HFF-Myc (cell line): ENCODE results near the gene INVS.

Experiments
- DNase-seq: peaks from one replicate; pipeline ENCODE4 v3.0.0-alpha.2; 2011; ENCODE audit warnings: low read depth; ENCODE audit errors: extremely low read depth
- H3K4me3 ChIP-seq: replicated peaks from 2 replicates; pipeline ENCODE4 v1.5.1; 2011; ENCODE audit warnings: low read depth, mild to moderate bottlenecking, control low read depth, low read length
- TF ChIP-seq, protein P1 (sequence below): IDR thresholded peaks from 2 replicates; pipeline ENCODE4 v1.5.1; 2012; ENCODE audit warnings: mild to moderate bottlenecking, low read depth, low read length, control low read depth; ENCODE audit errors: missing control alignments

The INVS gene

DNA sequence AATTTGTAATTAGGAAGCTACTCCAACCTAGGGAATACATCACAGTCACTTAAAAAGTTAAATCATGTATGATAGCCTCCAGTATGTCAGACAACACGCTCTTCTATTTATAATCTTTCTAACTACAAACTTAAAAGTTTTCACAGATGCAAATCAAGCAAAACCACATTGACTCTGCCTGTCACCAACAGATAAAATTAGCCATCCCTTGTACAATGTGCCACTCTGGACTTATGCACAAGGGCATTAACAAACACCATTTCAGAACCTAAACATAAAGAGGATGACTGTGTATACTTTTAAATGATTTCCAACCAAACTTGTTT is 15.0 kb upstream of the INVS start:
- TF ChIP-seq, protein P1, sequence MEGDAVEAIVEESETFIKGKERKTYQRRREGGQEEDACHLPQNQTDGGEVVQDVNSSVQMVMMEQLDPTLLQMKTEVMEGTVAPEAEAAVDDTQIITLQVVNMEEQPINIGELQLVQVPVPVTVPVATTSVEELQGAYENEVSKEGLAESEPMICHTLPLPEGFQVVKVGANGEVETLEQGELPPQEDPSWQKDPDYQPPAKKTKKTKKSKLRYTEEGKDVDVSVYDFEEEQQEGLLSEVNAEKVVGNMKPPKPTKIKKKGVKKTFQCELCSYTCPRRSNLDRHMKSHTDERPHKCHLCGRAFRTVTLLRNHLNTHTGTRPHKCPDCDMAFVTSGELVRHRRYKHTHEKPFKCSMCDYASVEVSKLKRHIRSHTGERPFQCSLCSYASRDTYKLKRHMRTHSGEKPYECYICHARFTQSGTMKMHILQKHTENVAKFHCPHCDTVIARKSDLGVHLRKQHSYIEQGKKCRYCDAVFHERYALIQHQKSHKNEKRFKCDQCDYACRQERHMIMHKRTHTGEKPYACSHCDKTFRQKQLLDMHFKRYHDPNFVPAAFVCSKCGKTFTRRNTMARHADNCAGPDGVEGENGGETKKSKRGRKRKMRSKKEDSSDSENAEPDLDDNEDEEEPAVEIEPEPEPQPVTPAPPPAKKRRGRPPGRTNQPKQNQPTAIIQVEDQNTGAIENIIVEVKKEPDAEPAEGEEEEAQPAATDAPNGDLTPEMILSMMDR = no peak
- H3K4me3 ChIP-seq = no peak overlapping the region
- no peak for DNase-seq

DNA sequence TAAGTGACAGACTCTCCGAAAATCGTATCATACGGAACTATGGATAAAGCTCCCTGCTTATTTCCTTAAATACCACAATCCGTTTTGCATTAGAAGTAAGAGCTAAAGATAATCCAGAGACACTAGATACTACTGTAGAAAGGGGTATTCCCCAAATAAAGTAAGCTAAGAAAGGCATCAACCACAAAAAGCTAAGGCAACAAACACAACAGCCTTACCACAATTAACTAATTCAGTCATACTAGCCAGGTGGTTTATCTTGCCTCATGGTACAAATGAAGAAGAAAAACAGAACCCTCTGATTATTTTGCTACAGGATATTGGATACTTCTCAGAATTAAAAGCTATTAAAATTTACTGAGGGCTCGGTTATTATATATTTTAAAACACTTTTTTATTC is 14.3 kb upstream of the INVS start:
- H3K4me3 ChIP-seq = no peak overlapping the region
- TF ChIP-seq, protein P1 = no peak
- no peak for DNase-seq

DNA sequence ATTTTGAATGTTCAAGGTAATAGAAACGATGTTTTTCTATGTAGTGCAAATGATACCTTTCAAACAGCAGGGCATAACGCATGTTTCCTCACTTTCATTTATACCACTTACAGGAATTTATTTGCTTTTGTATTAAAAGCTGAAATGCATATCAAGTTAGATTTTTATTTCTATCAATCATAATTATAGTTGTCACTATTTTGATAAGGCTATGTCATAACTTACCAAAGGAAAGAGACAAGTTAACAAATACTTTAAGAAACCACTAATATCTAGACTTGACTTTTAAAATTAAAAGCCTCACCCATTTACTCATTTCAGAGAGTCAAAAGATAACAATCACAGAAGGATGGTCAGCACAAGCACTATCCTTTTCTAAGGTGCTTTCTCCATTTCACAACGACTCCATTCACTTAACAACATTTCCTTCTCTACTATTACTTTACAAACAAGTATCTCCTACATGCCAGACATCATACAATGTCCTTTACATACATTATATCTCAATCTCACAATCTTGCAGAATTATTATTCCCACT is 12.9 kb upstream of the INVS start:
- DNase-seq = no peak
- TF ChIP-seq, protein P1 = no peak
- no peak overlapping the region for H3K4me3 ChIP-seq

DNA sequence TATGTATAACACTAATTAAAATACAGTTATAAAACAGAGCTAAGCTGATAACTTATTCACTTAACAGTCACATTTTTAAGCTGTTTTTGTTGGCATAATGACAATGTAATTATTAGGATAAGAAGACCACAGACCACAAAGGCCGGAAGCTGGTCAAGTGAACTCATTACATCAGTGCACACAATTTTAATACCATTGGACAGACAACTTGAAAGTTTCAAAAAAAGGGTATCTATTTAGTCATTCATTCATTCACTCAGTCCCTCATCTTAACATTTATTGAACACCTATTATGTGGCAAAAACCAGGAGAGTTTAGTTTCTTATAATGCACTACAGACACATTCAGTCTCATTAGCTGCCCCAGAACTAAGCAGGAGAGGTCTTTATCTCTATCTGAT is 11.8 kb upstream of the INVS start:
- no peak for DNase-seq
- H3K4me3 ChIP-seq = no peak overlapping the region
- TF ChIP-seq, protein P1 = no peak

DNA sequence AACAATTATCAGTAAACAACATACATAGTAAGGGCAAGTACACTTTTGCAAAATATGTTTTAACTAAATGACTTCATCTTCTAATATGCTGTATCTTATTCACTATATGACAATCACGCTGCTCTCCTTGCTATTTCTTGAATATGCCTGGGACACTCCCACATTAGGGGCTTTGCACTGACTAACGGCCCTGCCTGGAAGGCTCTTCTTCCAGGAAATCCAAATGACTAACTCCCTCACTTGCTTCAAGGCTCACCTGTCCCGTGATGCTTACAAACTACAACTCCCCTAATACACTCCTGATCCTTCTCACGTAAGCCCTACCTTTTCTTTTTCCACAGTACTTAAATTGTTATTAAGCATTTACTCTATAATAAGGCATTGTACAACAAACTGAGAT is 10.8 kb upstream of the INVS start:
- no peak overlapping the region for H3K4me3 ChIP-seq
- no peak for DNase-seq
- TF ChIP-seq, protein P1 = no peak

DNA sequence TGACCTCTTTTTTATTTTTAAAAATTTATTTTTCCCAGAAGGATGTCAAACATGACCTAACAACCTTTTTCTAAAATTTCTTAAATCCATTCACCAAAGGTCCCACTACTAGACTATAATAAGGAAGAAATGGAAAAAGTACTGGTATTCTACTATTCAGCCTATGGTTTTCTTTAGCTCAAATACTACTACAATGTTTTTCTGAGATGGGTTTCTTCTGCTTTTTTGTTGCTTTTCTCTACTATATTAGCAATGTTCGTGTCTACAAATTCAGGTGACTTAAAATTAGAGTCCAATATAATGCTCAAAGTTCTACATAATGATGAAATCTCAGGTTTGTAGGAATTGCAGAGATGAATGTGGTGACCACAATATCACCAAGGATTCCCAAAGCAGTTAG is 8.2 kb upstream of the INVS start:
- H3K4me3 ChIP-seq = no peak overlapping the region
- TF ChIP-seq, protein P1 = no peak
- no peak for DNase-seq

DNA sequence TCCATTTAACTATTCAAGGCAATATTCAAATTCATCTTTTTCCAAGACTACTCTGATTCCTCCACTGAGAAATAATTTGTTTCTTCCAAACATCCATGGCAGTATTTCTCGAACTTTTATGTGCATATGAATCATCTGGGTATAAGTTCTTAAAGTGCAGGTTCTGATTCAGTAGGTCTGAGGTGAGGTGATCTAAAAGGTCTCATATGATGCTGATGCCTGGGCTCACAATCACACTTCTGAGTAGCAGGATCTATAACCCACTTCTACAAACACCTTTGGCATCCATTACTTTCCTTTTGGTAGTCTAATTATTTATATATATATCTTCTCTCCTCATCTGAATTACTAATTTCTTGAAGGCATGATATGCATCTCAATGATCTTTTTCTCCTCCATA is 7.4 kb upstream of the INVS start:
- no peak overlapping the region for H3K4me3 ChIP-seq
- TF ChIP-seq, protein P1 = no peak
- DNase-seq = no peak
